HG02840 (cell line): ENCODE measurements around the gene KRTAP10-9.
"Not testable (repeated sequence)": the region's sequence is repeated elsewhere in the genome, so short reads cannot be mapped to it uniquely, and the experiment has no call there.

Experiments
- ATAC-seq: cut with Tn5 transposase; IDR thresholded peaks from one replicate; pipeline ENCODE4 v1.9.1; 2021; ENCODE audit warnings: mild to moderate bottlenecking, moderate library complexity, moderate number of reproducible peaks; ENCODE audit not compliant: unreplicated experiment, low FRiP score

KRTAP10-9 gene

GRCh38 chr21:44637018-44637850 lies 10.3 kb downstream of the KRTAP10-9 start, which contains the start of gene KRTAP10-10:
Gene KRTAP10-10 (plus strand): TSS chr21:44637356. CDS start chr21:44637418, 62 bp downstream.
- ATAC-seq = no peak

GRCh38 chr21:44637851-44638348 lies 11.0 kb downstream of the KRTAP10-9 start:
- not testable (repeated sequence) for ATAC-seq

GRCh38 chr21:44638506-44639330 lies 11.8 kb downstream of the KRTAP10-9 start:
- ATAC-seq = not testable (repeated sequence)

GRCh38 chr21:44639331-44639655 lies 12.4 kb downstream of the KRTAP10-9 start:
- no peak for ATAC-seq

DNA sequence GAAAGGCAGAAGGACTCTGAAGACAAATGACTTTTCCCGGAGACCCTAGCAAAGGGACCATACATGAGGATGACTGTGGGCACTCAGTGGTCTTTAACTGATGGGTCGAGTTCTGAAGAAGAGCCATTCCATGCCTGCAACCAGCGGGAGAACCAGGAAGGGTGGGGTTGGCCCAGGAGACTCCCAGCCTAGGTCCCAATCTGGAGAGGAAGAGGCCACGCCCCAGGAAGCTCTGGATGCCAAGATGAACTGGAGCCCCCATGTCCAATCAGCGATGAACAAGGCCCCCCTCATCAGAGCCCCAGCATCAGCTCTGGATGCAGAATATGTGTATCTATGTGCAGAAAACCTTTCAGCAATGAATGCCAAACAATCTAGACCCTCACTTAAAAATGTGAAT lies 13.9 kb downstream of the KRTAP10-9 start:
- no peak for ATAC-seq

- no peak for ATAC-seq
Observed at GRCh38 chr21:44643741-44644310, 16.9 kb downstream of the KRTAP10-9 start.

GRCh38 chr21:44644878-44645277 lies 18.0 kb downstream of the KRTAP10-9 start:
- ATAC-seq = no peak

DNA sequence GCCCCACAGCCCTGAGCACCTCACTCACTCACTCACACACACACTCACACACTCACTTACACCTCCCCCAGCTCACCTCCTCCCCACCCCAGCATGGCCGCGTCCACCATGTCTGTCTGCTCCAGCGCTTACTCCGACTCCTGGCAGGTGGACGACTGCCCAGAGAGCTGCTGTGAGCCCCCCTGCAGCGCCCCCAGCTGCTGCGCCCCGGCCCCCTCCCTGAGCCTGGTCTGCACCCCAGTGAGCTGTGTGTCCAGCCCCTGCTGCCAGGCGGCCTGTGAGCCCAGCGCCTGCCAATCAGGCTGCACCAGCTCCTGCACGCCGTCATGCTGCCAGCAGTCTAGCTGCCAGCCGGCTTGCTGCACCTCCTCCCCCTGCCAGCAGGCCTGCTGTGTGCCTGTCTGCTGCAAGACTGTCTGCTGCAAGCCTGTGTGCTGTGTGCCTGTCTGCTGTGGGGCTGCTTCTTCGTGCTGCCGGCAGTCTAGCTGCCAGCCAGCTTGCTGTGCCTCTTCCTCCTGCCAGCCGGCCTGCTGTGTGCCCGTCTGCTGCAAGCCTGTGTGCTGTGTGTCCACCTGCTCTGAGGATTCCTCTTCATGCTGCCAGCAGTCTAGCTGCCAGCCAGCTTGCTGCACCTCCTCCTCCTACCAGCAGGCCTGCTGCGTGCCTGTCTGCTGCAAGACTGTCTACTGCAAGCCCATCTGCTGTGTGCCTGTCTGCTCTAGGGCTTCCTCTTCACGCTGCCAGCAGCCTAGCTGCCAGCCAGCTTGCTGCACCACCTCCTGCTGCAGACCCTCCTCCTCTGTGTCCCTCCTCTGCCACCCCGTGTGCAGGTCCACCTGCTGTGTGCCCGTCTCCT lies 19.7 kb downstream of the KRTAP10-9 start, which contains the start of gene KRTAP10-11:
TSS of gene KRTAP10-11 (plus strand) at position 49 of the 856 bp plus-strand sequence. CDS start at position 94, 45 bp downstream.
- ATAC-seq = not testable (repeated sequence)

DNA sequence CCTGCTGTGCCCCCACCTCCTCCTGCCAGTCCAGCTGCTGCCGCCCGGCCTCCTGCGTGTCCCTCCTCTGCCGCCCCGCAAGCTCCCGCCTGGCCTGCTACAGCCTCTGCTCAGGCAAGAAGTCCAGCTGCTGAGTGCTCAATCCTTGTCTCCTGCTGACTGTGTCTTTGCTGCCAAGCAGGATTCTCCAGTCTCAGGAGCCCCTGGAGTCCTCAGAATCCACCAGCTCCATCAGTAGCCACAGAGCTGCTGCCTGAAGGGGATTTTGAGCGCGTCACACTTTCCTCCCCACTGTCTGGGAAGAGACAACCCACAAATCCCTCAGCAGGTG lies 20.3 kb downstream of the KRTAP10-9 start:
- no peak for ATAC-seq

DNA sequence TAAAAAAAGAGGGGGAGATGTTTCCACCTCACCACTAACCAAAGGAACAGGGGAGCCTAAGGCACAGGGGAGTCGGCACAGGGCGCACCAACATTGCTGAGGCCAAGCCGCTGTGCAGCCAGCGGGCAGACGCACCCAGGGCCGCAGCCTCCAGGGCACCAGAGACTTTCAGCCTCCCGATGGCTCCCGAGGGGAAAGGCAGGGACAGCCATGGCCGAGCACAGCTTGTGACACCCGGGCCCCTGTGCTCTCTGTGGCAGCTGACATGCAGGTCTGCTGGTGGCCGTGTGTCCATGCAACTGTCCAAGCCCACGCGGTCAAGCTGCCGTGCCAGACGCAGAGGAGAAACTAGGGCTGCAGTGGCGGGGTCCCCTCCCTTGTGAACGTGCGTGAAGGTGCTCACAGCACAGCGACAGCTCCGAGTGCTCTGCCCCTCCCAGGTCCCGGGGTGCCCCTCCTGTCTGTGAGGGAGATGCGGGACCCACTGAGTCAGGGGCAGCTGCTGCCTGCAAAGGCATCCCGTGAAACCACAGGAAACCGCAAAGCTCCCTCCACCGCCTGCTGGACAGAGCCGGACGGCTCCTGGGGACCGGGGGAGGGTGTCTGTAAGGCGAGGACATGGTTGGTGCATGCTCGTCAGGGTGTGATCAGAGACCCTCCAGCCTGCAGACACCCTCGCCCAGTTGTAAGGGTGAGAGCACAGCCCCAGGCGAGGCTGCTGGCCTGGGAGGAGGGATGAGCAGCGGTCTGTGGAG lies 21.8 kb downstream of the KRTAP10-9 start:
- no peak for ATAC-seq

DNA sequence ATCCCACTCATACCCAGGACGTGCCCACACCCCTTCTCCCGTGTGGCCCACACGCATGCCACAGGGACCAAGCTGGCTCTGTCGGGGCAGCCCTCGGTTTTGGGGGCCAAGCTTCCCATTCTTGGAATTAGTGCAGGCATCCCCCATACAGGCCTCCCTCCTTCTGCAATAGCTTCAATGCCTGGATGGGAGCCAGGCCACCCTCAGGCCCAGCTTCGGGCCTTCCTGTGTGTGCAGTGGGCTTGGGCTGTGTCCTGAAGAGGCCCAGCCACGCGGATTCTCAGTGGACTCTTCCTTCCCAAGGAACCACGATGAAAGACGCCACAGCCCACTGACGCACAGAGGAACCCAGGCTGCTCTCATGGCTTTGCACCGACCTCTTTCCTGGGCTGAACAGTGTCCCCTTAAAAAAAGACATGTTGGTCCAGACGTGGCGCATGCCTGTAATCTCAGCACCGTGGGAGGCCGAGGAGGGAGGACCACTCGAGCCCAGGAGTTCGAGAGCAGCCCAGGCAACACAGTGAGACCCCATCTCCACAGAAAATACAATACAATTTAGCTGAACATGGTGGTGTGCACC lies 22.7 kb downstream of the KRTAP10-9 start:
- no peak for ATAC-seq

DNA sequence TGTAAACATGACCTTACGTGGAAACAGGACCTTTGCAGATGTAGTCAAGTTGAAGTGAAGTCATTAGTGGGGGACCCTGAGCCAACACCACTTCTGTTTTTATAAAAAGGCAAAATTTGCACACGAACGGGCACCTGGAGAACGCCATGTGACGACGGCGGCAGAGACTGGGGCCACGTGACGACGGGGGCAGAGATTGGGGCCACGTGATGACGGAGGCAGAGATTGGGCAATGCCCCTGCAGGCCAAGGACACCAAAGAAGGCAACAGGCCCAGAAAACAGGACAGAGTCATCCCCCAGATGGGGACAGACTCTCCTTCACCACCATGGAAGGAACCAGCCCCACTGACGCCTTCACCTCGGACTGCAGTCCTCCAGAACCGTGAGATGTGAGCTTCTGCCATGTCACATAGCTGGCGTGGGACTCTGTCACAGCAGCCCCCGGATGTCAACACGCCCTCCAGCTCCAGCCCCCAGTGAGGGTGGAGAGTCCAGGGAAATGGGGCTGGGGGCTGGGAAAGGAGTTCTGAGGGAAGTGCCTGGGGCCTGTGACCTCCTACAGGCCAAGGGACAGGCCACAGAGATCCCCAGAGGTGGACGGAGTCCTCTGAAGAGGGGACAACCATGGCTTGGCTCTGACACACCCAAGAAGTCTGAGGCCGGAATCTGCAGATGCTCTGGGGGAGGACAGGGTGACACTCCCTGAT lies 23.5 kb downstream of the KRTAP10-9 start:
- ATAC-seq = no peak

DNA sequence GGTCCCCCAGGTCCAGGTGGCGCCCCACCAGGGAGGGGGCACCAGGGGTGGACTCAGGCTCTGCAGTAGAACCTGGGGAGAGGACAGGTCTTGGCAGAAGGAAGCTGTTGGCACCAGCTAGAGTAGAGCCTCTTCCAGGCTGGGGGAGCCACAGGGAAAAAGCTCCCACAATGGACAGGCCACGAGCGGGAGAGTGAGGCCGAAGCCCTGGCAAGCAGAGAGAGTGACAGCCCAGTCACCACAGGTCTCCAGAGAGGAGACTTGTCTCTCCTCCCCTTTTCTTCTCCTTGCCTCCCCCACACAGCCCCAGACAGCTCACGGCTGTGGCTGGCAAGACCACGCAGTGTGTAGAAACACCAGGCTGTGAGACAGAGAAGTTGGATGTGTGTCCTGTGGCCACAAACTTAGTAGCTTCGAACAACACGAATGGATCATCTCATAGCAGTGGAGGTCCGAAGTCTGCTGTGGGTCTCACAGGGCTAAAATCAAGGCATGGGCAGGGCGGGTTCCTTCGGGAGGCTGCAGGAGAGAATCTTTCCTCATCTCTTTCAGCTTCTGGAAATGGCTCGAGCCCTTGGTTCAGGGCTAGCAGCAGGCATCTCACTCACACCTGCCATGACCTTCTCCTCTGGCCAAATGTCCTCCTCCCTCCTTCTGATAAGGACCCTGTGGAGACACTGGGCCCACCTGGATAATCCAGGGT lies 24.2 kb downstream of the KRTAP10-9 start:
- no peak for ATAC-seq

- no peak for ATAC-seq
Observed at GRCh38 chr21:44653123-44653522, 26.2 kb downstream of the KRTAP10-9 start.

DNA sequence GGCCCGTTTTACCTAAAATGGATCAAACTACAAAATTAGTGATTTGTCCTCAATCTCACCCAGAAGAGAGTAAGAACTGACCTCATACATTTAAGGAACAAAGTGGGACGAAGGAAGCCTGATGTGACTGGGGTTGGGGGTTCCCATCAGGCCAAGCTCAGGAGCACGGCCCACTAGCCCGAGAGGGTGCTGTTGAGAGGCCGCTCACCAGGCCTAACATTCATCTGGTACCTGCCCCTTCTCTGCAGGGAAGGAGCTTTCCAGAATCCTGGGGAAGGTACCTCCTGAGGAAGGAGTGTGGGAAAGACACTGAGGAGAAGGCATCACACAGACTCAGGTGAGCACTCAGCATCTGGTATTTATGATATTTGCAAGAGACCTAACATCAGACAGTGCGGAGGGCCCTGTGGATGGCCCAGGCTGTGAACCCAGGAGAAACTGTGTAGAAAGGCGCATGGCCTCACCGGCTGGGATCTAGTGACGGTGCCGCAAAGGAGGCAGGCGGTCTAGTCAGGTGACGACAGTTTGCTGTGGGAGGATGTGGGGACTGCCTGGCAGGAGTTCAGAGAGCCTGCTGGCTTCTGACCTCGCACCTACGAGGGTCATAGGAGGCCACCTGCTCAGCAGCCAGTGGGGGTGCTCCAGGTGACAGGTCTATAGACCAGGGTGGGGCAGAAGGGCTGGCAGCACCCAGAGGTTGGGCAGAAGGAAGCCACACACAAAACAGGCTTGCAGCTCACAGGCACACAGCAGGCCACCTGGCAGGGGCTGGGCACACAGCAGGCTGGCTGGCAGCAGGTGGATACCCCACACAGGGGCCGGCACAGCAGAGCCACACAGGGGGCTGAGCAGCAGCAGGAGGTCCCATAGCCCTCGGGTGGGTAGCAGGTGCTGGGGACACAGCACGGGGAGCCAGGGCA lies 27.0 kb downstream of the KRTAP10-9 start:
- ATAC-seq = no peak

GRCh38 chr21:44654576-44655175 lies 27.8 kb downstream of the KRTAP10-9 start, which contains the start of gene KRTAP12-4:
Gene KRTAP12-4 (minus strand): TSS chr21:44654659. CDS start chr21:44654614, 45 bp downstream.
- no peak for ATAC-seq
